Measurements from ENCODE around the gene BCAM. TPM values are rescaled to one million over a fixed set of nuclear protein-coding genes. Genes with fewer than 3 reads are reported as not detected.

The BCAM gene
- total and polyA plus RNA-seq, 2 donors (not counting 3 experiments of a cell fraction or from before 2014, with no cell fraction given), result 23.9 to 28.5 TPM

- Histone ChIP-seq H3K4me2 (ENCODE audit: insufficient read depth, low read length) (peak overlapping the region; percentile 96), H3K27ac (ENCODE audit: insufficient read depth, low read depth, low read length) (peak overlapping the region; percentile 99), H2AFZ (ENCODE audit: low read depth, low read length) (no peak overlapping the region), H3K9me3 (replicated peaks; ENCODE audit: control insufficient read depth, insufficient read depth, low read length) (no peaks in the 10 kb centered on the region), H3K4me1 (ENCODE audit: control insufficient read depth, extremely low read depth, insufficient read depth, low read length) (peaks cover 38% of the 10 kb centered on the region), H3K79me2 (ENCODE audit: control insufficient read depth, insufficient read depth, low read length) (peaks cover 53% of the 10 kb centered on the region), H3K4me3 (replicated peaks in 1 of 3; ENCODE audit: insufficient read depth in 1 of 3, low read depth in 1 of 3, low read length in 3 of 3) (peak overlapping the region; percentile 69 to 96 (median 83)), H3K9me1 (replicated peaks; ENCODE audit: control insufficient read depth, extremely low read depth, insufficient read depth, low read length) (no peaks in the 10 kb centered on the region), H4K20me1 (replicated peaks; ENCODE audit: control insufficient read depth, extremely low read depth, insufficient read depth, low read length) (no peaks in the 10 kb centered on the region), H3K36me3 (ENCODE audit: control insufficient read depth in 2 of 2, extremely low read depth in 1 of 2, insufficient read depth in 2 of 2, low read length in 2 of 2) (peaks cover 0 to 2% of the 10 kb centered on the region in 2 experiments), H3K9ac (replicated peaks; ENCODE audit: extremely low read depth, insufficient read depth, low read length) (peak overlapping the region; percentile 96), H3K27me3 (ENCODE audit: control insufficient read depth in 2 of 2, insufficient read depth in 2 of 2, low read length in 2 of 2) (no peaks in the 10 kb centered on the region)
- dilution Hi-C loops (cut with MboI; ENCODE audit: extremely low pct_ligation_motif_present, low sequenced_read_pairs) (no loop called here), intact Hi-C loops (cut with micrococcal nuclease) (loop anchor here (1.0 to 5.0 kb wide), 2 partner anchors 109 to 259 kb away; partner anchors contain the start of gene CLPTM1)
- peak; percentile 32 for DNase-seq (ENCODE audit: low read depth, low spot score)
- FAIRE-seq, result no peak
- ChIA-PET CTCF (interaction anchor here (0.7 to 1.4 kb wide), 8 partner anchors 22 to 189 kb away, joined by 3 to 28 read pairs (median 8); no protein-coding TSS in a partner anchor), POLR2A (no interaction called here)
- no TSS peak for BruUV-seq (replicated peaks)
- TF ChIP-seq JUN (IDR thresholded peaks at IDR 0.05; ENCODE audit: borderline replicate concordance, insufficient read depth, insufficient read length, low read depth), result no peak
- peak; percentile 45 for TF ChIP-seq POLR2A (IDR thresholded peaks at IDR 0.05; ENCODE audit: low read depth, low read length)
- TF ChIP-seq POLR2AphosphoS5 (IDR thresholded peaks at IDR 0.05; ENCODE audit: insufficient read depth, low read depth, low read length), result peak; percentile 1
These were observed 37.7 kb downstream of the BCAM start for GRCh38 chr19:44846455-44847143.

GRCh38 chr19:44847144-44848035 is 38.5 kb downstream of the BCAM start:
- peak; percentile 66 for TF ChIP-seq POLR2AphosphoS5 (IDR thresholded peaks at IDR 0.05; ENCODE audit: insufficient read depth, low read depth, low read length)
- no peak for TF ChIP-seq EZH2 (IDR thresholded peaks at IDR 0.05; ENCODE audit: borderline replicate concordance, low read depth, low read length, severe bottlenecking)
- no peak overlapping the region for H2AFZ ChIP-seq (ENCODE audit: low read depth, low read length)
- FAIRE-seq, result no peak
- H3K4me2 ChIP-seq (ENCODE audit: insufficient read depth, low read length), result peak overlapping the region; percentile 96
- ChIA-PET POLR2A (interaction anchor here (0.6 to 1.5 kb wide), 3 partner anchors 9 to 41 kb away, joined by 3 to 6 read pairs (median 3); no protein-coding TSS in a partner anchor), CTCF (interaction anchor here (0.8 to 1.9 kb wide), 6 partner anchors 21 to 276 kb away, joined by 3 to 13 read pairs (median 6); no protein-coding TSS in a partner anchor)
- no peaks in the 10 kb centered on the region for H3K27me3 ChIP-seq (ENCODE audit: control insufficient read depth in 2 of 2, insufficient read depth in 2 of 2, low read length in 2 of 2)
- peak overlapping the region; percentile 96 for H3K9ac ChIP-seq (replicated peaks; ENCODE audit: extremely low read depth, insufficient read depth, low read length)
- peak; percentile 74 for DNase-seq (ENCODE audit: low read depth, low spot score)
- H3K9me1 ChIP-seq (replicated peaks; ENCODE audit: control insufficient read depth, extremely low read depth, insufficient read depth, low read length), result no peaks in the 10 kb centered on the region
- peak overlapping the region; percentile 69 to 96 (median 83) for H3K4me3 ChIP-seq (replicated peaks in 1 of 3; ENCODE audit: insufficient read depth in 1 of 3, low read depth in 1 of 3, low read length in 3 of 3)
- intact Hi-C loops (cut with micrococcal nuclease), result loop anchor here (1.0 to 5.0 kb wide), 6 partner anchors 9 to 260 kb away; partner anchors contain the start of gene CLPTM1
- peak overlapping the region; percentile 99 for H3K27ac ChIP-seq (ENCODE audit: insufficient read depth, low read depth, low read length)
- dilution Hi-C loops (cut with MboI; ENCODE audit: extremely low pct_ligation_motif_present, low sequenced_read_pairs), result no loop called here
- H3K4me1 ChIP-seq (ENCODE audit: control insufficient read depth, extremely low read depth, insufficient read depth, low read length), result peaks cover 38% of the 10 kb centered on the region
- peaks cover 61% of the 10 kb centered on the region for H3K79me2 ChIP-seq (ENCODE audit: control insufficient read depth, insufficient read depth, low read length)
- TSS peak; percentile 87 for BruUV-seq (replicated peaks)
- peaks cover 0 to 4% of the 10 kb centered on the region in 2 experiments for H3K36me3 ChIP-seq (ENCODE audit: control insufficient read depth in 2 of 2, extremely low read depth in 1 of 2, insufficient read depth in 2 of 2, low read length in 2 of 2)
- H3K9me3 ChIP-seq (replicated peaks; ENCODE audit: control insufficient read depth, insufficient read depth, low read length), result no peaks in the 10 kb centered on the region
- no peaks in the 10 kb centered on the region for H4K20me1 ChIP-seq (replicated peaks; ENCODE audit: control insufficient read depth, extremely low read depth, insufficient read depth, low read length)

Measured in endothelial cell of umbilical vein (primary cell).